Osteocyte (in vitro differentiated cells): ENCODE data around the gene NMNAT1. TPM values are rescaled to one million over a fixed set of nuclear protein-coding genes. Genes with fewer than 3 reads are reported as not detected.
"Not testable (repeated sequence)": the region's sequence is repeated elsewhere in the genome, so short reads cannot be mapped to it uniquely, and the experiment has no call there.

Experiments
- DNase-seq: peaks from one replicate; pipeline ENCODE4 v3.0.0; 2021; ENCODE audit warnings: mixed read lengths; ENCODE audit not compliant: unreplicated experiment; ENCODE audit errors: extremely low spot score
- H3K27ac Mint-ChIP-seq: one replicate; pipeline ENCODE4 v1.8.0; 2021; ENCODE audit warnings: mild to moderate bottlenecking, mixed read lengths; ENCODE audit not compliant: unreplicated experiment
- H3K27me3 Mint-ChIP-seq: one replicate; pipeline ENCODE4 v1.8.0; 2021; ENCODE audit warnings: mixed read lengths; ENCODE audit not compliant: unreplicated experiment
- H3K36me3 Mint-ChIP-seq: one replicate; pipeline ENCODE4 v1.8.0; 2021; ENCODE audit warnings: mixed read lengths; ENCODE audit not compliant: unreplicated experiment
- H3K4me1 Mint-ChIP-seq: one replicate; pipeline ENCODE4 v1.8.0; 2021; ENCODE audit warnings: mixed read lengths; ENCODE audit not compliant: unreplicated experiment
- H3K4me3 Mint-ChIP-seq: one replicate; pipeline ENCODE4 v1.8.0; 2021; ENCODE audit warnings: mild to moderate bottlenecking, moderate library complexity, mixed read lengths; ENCODE audit not compliant: unreplicated experiment
- H3K9me3 Mint-ChIP-seq: one replicate; pipeline ENCODE4 v1.8.0; 2021; ENCODE audit warnings: mixed read lengths; ENCODE audit not compliant: unreplicated experiment
- CTCF ChIP-seq: fragments of 200-600 bp; sonication (generic); IDR thresholded peaks from 2 replicates; pipeline ENCODE4 v1.5.0; 2021; ENCODE audit warnings: antibody characterized with exemption, mild to moderate bottlenecking, moderate library complexity
- total RNA-seq: library from RNA; stranded (reverse); gene quantifications from 2 replicates; pipeline ENCODE4 v1.2.1, GENCODE V29; 2021

NMNAT1 gene
- total RNA-seq, 1 donor from 2014 or later, result 14.5 TPM

- Mint-ChIP-seq H3K9me3 (no peaks in the 10 kb centered on the region), H3K4me1 (peaks cover 7% of the 10 kb centered on the region), H3K27me3 (peaks cover 9% of the 10 kb centered on the region), H3K4me3 (no peak overlapping the region), H3K36me3 (no peaks in the 10 kb centered on the region), H3K27ac (no peak overlapping the region)
- TF ChIP-seq CTCF, result no peak
- no peak for DNase-seq
These were observed 50.3 kb downstream of the NMNAT1 start for GRCh38 chr1:9993561-9994075.

GRCh38 chr1:9996624-9997582 lies 53.6 kb downstream of the NMNAT1 start, which contains the start of gene RBP7:
Gene RBP7, plus strand, starts transcription at chr1:9997228. Its CDS starts 31 bp downstream, at chr1:9997259.
- Mint-ChIP-seq H3K4me3 (peak within 1 kb of the TSS; percentile 68), H3K27ac (no peak within 1 kb of the TSS), H3K27me3 (peaks cover 12% of the 10 kb centered on the region), H3K9me3 (no peaks in the 10 kb centered on the region), H3K36me3 (no peaks in the 10 kb centered on the region), H3K4me1 (peaks cover 7% of the 10 kb centered on the region)
- no peak for DNase-seq
- no peak for TF ChIP-seq CTCF

- Mint-ChIP-seq H3K4me1 (peaks cover 7% of the 10 kb centered on the region), H3K9me3 (no peaks in the 10 kb centered on the region), H3K4me3 (no peak overlapping the region), H3K27me3 (peaks cover 12% of the 10 kb centered on the region), H3K36me3 (no peaks in the 10 kb centered on the region), H3K27ac (no peak overlapping the region)
- TF ChIP-seq CTCF, result no peak
- no peak for DNase-seq
These were observed 57.9 kb downstream of the NMNAT1 start for GRCh38 chr1:10001016-10001665.

GRCh38 chr1:10005248-10005647 lies 62.0 kb downstream of the NMNAT1 start:
- not testable (repeated sequence) for H3K27me3 Mint-ChIP-seq

GRCh38 chr1:10007169-10007568 lies 63.9 kb downstream of the NMNAT1 start:
- DNase-seq, result no peak
- no peak for TF ChIP-seq CTCF
- H3K36me3 Mint-ChIP-seq, result no peaks in the 10 kb centered on the region
- H3K4me3 Mint-ChIP-seq, result no peak overlapping the region
- no peak overlapping the region for H3K27ac Mint-ChIP-seq
- no peaks in the 10 kb centered on the region for H3K27me3 Mint-ChIP-seq
- no peaks in the 10 kb centered on the region for H3K9me3 Mint-ChIP-seq
- no peaks in the 10 kb centered on the region for H3K4me1 Mint-ChIP-seq

More at GRCh38 chr1:10005248-10005647, 62.0 kb downstream of the NMNAT1 start:
- H3K4me1 Mint-ChIP-seq, H3K4me3 Mint-ChIP-seq, H3K9me3 Mint-ChIP-seq, DNase-seq, H3K27ac Mint-ChIP-seq, H3K36me3 Mint-ChIP-seq: not testable (repeated sequence)
